NCI-H510A (cell line): ENCODE data around the gene CD33.
"Not testable (repeated sequence)": the region's sequence is repeated elsewhere in the genome, so short reads cannot be mapped to it uniquely, and the experiment has no call there.

Experiments
- DNase-seq: peaks from one replicate; lab custom pipeline; 2025; lab: John Stamatoyannopoulos, UW

The CD33 gene

DNA sequence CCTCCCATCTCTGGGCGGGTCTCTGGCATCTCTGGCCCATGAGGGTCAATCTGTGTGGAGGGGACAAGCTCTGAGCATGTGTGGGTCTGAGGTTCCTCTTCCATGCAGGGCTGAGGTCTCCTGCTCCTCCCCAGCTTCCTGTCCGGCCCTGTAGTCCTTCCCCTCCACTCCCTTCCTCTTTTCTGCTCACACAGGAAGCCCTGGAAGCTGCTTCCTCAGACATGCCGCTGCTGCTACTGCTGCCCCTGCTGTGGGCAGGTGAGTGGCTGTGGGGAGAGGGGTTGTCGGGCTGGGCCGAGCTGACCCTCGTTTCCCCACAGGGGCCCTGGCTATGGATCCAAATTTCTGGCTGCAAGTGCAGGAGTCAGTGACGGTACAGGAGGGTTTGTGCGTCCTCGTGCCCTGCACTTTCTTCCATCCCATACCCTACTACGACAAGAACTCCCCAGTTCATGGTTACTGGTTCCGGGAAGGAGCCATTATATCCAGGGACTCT lies at the start of gene CD33:
TSS of gene CD33 (plus strand) at position 183 of the 496 bp plus-strand sequence. CDS start at position 222, 39 bp downstream.
- not testable (repeated sequence) for DNase-seq

DNA sequence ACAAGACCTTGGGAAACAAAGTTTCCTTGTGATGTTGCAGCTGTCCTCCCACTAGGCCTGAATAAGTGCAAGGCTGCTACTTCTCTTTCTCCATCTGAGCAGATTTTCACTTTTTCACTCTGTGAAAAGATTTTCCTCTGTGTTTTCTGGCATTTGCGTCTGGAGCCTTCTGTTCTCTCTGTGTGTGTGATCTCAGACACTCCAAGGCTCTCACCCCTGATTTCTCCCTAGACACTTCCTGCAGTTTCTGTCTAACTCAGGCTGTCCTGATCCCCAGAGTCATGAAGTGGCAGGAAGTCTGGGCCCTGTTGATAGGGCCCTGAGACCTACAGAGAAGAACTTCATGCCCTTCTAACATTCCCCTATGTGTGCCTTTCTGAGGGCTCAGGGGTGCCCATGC lies 45.6 kb upstream of the CD33 start:
- DNase-seq, result no peak

DNA sequence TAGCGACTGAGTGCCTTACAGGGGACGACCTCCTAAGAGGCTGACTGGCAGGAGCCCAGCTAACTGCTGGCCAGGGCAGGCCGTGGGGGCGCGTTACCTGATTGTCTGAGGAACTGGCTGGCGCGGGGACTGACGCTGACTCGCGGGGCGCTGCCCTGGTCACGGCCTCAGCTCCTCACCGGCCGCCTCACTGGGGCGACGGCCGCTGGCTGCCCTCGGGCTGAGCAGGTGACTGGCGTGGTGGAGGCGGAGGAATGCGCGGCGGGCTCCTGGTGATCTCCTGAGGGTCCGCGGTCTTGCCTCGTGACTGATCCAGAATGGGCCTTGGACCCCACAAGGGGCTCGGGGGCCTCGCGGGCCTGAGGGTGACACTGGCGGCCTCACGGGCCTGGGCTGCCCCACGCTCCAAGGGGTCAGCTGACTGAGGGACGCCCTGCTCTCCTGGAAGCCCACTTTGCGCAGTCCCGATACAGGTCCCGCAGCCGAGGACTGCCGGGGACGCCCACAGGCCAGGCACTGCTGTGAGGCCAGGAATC lies 43.4 kb upstream of the CD33 start:
- DNase-seq, result no peak

DNA sequence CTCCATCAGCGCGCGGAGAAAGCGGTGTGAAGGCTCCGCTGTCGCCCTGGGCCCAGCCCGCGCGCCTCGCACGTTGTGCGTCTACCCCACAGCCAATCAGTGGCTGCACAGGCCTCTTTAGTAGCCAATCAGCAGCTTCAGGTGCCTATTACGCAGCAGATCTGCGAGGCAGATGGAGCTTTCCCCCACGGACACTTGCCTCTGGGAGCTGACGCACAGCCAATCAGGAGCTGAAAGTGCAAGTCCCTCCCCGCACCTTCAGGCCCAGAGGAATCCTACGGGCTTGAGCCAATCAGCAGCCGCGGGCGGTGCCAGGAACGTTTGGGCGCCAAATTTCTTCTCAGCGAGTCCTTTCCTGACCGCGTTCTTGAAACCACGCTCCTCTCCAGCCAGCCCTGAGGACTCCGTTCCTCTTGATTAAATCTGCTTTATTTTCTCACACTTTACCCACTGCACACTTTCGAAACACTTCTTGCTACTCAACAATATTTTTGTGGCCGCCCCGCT lies 42.9 kb upstream of the CD33 start:
- DNase-seq, result no peak

DNA sequence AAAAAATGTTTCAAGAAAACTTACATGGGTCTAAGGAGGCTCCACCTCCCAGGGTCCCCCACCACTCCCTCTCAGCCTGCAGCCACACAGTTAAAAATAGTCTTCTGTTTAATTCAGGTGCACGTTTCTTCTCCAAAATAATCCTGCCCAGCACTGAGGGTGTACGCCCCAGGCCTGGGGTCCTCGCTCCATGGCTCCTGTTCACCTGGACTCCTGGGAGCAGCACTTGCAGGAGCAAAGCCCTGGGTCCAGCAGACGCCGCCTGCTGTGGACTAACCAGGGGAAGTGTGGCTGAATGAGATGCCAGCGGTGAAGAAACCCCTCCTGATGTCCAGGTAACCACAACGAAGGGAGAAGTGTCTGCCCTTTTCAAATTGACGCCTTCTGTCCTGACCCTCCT lies 41.3 kb upstream of the CD33 start:
- DNase-seq, result no peak

DNA sequence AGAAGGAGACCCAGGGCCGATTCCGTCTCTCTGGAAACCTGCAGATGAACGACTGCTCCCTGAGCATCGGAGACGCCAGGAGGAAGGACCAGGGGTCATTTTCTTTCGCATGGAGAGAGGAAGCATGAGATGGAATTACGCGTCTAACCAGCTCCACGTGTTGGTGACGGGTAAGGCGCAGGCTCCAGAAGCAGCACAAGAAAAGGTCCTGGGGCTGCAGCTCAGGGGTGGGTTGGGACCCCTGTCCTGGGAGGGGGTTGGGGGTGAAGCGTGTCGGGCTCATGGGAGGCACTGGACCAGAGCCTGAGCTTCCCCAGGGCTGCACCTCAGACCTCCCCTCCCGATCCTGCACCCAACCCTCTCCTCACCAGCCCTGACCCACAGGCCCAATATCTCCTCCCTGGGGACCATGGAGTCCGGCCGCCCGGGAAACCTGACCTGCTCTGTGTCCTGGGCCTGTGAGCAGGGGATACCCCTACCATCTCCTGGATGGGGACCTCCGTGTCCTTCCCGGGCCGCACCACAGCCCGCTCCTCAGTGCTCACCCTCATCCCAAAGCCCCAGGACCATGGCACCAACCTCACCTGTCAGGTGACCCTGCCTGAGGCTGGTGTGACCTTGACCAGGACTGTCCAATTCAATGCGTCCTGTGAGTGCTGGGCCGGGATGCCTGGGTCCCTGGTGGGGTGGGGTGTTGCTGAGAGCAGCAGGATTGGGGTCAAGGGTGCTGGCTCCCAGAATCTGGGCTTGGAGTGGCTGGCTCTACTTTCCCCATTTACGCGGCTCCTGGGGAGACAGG lies 39.6 kb upstream of the CD33 start:
- DNase-seq, result no peak

DNA sequence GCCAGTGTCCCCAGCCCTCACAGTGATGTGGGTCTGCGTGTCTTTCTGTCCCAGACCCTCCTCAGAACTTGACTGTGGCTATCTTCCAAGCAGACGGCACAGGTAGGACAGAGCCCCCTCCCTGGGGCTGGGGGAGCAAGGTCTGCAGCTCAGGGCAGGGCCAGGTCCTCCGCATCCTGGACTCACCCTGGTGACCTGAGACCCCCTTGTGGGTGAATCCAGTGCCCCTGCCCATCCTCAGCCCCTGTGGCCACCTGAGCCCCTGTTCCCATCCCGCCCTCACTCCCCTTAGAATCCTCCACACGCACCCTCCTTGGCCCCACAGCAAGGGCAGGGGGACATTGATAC lies 39.0 kb upstream of the CD33 start:
- DNase-seq, result no peak

DNA sequence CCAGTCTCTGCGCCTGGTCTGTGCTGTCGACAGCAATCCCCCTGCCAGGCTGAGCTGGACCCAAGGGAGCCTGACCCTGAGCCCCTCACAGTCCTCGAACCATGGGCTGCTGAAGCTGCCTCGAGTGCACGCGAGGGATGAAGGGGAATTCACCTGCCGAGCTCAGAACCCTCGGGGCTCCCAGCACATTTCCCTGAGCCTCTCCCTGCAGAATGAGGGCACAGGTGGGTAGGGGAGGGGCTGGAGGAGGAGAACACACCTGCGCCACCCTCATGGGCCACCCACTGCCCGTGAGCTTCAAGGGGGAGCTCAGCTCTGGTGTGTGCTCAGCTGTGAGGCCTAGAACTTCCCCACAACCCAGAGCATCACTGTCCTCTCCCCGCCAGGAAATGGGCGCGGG lies 38.6 kb upstream of the CD33 start:
- no peak for DNase-seq

DNA sequence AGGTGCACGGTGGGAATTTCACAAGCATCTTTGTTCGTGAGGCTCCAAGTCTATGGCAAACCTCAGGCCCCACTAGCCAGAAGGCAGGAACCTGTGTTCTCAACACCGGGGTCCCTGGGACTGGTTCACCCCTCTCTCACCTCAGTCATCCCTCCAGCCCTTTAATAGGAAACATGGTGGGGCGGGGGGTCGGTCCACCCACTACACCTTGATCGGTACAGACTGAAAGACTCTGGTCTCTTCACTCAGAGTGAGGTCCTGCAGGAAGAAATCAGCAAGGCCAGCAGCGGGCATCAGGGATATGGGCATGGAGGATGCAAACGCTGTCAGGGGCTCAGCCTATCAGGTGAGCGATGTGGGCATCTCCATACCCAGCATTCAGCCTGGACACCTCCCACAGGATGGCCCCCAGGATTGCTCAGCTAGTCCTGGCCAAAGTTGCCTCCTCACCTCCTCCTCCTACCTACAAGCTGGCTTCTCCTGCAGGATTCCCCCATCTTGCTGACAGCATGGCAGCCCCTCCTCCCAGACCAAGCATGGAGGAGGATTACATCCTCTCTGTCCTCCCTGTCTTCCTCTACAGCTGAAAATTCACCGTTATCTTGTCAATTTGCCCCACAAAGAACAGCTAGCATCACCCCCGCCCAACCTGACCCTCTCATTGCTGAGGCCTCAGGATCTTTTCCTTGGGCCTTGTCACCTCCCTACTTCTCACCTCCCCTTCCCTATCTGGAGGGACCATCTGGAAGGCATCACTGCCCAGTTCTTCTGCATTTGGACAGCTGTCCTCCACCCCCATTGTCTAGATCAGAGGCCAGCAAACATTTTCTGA lies 37.3 kb upstream of the CD33 start:
- DNase-seq, result no peak

DNA sequence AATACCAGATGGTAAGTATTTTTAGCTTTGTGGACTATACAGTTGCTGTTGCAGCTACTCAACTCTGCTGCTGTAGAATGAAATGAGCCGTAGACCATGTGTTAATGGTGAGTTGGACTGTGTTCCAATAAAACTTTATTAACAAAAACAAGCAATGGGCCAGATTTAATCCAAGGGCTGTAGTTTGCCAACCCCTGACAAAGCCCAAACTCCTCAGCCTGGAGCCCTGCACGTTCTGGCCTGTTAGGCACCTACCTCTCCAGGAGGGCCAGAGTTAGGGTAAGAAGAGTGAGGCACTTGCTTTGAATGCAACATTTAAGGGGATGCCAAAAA lies 36.7 kb upstream of the CD33 start:
- DNase-seq, result no peak

DNA sequence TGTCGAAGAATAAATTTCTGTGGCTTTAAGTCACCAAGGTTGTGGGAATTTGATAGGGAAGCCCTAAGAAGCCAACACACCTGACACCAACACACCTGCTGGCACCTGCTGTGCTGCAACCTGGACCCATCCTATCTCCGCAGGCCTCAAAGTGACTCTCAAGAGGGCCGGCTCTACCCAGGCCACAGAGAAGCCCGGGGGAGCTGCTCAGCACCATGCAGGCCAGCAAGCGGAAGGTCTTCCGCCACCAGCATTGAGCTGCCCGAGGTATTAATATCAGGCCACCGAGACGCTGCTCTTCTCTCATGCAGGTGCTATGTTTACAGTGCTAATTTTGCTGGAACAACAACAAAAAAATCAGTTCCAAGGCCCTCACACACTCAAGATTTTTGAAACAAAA lies 32.2 kb upstream of the CD33 start:
- DNase-seq, result no peak

DNA sequence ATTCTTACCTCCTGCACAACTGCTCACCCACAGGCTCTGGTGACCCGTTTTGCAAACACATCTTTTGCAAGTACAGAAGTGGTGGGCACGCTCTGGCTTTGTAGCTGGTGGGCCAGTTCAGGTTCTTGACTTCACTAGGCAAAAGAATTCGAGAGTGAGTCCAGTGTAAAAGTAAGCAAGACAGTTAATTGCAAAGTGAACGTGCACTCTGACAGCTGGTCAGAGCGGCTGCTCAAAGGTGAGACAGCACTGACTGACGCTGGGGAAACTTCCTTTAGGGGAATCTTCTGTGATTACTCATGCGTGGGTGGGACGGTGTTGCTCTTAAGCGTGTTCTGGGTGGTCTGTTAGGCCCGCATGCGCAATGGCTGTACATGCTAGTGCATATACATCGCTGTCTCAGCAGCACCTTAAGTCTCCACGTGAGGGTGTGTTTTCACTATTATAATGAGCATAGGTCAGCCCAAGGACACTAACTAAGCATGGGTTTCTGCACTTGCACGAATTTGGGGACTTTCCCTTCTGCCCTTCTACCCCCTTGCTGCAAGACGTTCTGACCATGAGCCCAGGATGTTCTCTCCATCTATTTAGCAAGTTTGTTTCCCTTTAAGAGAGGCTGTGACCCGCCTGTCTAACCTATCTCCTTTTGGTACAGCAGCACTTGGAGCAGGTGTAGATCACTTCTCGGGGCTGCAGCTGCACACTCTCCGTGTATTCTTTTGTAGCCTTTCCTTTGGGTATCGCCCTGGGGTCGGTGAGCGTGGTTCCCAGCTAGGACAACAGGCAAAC lies 30.2 kb upstream of the CD33 start:
- no peak for DNase-seq

DNA sequence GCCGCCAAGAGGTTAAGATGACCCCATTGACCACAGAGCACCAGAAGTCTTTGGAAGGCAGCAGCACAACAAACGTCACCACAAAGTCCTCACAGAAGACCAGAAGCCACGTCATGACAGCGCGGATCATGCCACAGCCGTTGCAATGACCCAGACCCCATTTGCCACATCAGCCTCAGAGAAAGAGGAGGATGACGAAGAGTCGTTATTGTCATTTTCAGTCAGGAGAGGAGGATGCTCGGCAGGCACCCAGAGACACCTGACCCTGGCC lies 29.6 kb upstream of the CD33 start:
- no peak for DNase-seq

DNA sequence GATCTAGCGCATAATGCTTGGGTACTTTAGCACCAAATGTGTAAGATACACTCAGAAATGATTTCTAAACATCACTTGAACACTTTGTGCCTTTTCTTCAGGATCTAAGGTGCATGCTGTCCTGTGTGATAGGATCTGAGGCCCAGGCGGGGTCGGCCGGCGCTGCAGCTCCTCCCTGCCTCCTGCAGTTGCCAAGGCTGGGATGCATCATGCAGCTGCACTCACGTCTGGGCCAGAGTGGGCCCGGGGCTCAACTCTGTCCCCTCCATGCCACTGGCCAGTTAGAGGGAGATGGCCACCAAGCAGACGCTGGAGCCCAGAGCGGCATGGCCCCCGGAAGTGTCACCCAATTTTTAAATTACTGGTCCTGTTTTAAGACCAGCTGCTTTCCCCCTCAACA lies 29.3 kb upstream of the CD33 start:
- DNase-seq, result no peak

DNA sequence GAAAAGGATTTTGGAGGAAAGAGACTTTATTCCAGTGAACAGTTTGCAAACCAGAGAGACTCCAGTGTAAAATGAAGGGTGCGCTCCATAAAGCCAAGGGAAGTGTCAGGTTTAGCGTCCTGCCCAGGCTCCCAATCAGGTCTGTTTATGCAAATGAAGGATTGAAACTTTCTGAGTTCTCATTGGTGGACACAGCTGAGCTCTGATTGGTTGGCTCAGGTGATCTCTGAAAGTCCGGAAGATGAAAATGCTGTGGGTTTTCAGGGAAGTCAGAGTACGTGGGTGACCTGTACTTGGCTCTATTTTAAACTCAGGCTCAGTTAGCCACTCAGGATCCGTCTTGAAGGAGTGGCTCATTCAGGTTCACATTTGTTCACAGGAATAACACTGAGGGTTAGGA lies 28.7 kb upstream of the CD33 start:
- DNase-seq, result no peak

DNA sequence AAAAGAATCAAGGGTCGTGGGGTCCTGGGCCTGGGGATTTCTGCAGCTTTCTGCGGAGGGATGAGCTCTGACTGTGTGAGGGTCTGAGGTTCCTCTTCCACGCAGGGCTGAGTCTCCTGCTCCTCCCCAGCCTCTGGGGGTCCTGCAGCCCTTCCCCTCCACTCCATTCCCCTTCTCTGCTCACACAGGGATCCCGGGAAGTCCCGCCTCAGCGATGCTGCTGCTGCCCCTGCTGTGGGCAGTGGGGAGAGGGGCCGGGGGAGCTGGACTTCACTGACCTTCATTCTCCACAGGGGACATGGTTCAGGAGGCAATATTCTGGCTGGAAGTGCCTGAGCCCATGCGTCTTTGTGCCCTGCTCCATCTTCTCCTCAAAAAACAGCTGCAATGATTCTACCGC lies 26.2 kb upstream of the CD33 start:
- no peak for DNase-seq

DNA sequence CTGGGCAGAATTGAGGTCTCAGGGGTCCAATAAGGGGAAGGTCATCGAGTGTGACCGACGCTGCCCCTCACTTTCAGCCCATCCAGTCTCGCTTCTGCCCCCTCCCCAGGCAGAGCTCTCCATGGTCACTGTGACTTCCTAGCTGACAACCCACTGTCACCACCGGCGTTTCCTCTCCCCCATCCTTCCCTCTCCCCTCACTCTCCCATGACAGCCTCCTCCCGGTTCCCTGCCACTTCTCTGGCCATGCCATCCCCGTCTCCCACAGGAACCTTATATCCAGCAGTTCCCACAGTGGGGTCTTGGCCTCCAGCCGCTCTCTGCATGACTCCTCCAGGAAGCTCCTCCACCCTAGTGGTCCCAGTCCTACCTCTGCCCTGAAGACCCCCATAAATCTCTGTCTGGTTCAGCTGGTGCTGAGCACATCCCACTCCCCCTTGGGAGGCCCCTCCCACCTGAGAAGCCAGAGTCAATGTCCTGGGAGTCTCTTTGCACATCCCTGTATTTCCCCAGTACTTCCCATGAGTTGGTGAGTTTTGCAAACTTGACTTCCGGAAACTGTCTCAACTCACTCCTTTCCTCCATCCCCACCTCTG lies 24.7 kb upstream of the CD33 start:
- no peak for DNase-seq

DNA sequence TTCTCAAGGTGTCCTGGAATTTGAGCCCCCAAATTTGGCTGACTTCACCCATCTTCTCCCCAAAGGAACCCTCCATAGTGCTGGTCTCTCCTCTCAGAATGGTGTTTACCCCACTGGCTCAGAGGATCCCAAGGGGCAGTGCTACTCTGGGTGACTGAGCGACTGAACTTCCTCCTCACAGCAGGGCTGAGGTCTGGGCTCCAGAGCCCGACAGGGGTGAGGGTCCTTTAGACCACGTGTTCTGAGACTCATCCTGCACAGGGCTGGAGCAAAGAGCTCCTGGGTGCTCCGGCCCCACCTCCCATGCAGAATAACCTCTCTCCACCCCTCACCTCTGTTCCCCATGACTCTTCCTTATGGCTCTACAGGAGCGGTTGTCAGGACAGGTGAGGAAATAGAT lies 23.2 kb upstream of the CD33 start:
- no peak for DNase-seq

DNA sequence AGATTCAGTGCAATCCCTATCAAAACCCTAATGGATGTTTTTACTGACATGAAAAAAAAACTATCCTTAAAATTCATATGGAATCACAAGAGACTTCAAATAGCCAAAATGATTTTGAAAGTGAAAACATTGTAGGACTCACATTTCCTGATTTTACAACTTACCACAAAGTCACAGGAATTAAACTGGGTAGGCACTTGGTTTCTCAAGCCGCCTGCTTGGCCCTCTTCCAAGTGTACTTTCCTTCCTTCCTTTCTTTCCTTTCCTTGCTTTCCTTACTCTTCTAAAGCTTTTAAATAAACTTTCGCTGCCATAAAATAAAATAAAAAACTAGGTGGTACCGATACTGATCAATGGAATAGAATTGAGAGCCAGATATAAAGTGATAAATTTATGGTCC lies 21.0 kb upstream of the CD33 start:
- DNase-seq, result no peak

DNA sequence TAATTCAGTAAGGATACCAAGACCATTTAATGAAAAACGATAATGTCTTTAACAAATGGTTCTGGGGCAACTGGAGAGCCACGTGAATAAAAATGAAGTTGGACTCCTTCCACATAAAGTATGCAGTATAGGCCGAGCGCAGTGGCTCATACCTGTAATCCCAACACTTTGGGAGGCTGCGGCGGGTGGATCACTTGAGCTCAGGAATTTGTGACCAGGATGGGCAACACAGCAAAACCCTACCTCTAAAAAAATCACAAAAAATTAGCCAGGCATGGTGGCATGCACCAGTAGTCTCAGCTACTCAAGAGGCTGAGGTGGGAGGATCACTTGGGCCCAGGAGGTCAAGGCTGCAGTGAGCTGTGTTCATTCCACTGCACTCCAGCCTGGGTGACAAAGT lies 20.6 kb upstream of the CD33 start:
- no peak for DNase-seq

DNA sequence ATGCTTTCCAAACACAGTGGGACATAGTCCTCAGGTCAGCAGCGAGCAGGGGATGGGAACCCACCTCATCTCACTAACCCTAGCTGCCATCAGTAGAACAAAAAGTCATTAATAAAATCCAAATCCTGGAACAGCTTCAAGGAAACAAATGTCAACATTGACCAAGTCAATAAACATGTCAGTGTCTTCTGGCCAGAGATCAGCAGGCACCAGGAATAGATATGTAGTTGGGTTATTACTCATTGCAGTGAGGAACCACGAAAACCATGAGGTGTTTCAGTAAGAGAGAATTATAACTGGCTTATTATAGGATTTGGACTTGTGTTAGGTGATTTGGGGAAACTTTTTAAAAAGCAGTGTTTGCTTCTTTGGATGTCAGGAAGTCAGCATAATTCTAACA lies 17.1 kb upstream of the CD33 start:
- DNase-seq, result no peak

DNA sequence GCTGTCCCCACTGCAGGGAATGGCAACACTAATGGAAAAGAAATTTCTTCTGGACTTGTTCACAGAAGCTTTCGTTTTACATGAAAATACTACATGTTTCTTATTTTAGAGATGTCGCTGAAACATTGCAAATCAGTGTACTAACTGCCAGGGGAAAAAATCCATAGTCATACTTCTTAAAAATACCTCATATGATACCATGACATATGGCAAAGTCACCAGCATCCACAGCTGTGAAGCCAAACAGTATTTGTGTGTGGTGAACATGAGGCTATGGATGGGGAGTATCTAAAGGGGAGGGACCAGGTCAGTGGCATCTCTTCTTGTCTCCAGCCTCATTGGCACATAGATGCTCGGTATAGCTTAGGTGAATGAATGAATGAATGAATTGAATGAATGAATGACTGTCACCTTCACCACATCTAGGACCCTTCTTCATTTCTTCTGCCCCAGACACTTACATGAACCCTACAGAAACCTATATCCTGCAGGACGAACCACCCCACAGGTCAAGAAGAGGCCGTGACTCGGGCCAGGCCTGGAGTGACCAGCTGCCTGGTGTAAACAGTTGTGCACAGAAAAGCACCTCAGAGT lies 14.6 kb upstream of the CD33 start:
- no peak for DNase-seq
